Loucy (cell line): Measurements from ENCODE around the gene NADSYN1.

Experiments used
- EZH2phosphoT487 ChIP-seq: fragments of 200-600 bp; IDR thresholded peaks from 2 replicates; pipeline ENCODE4 v1.6.1; 2018; ENCODE audit warnings: antibody characterized with exemption, mild to moderate bottlenecking, moderate library complexity, borderline replicate concordance
- TF ChIP-seq, protein P1 (sequence below): fragments of 200-600 bp; sonication (generic); conservative IDR thresholded peaks from 2 replicates; pipeline ENCODE4 v1.5.1; 2014; ENCODE audit warnings: mild to moderate bottlenecking, antibody characterized with exemption, low read length

DNA sequence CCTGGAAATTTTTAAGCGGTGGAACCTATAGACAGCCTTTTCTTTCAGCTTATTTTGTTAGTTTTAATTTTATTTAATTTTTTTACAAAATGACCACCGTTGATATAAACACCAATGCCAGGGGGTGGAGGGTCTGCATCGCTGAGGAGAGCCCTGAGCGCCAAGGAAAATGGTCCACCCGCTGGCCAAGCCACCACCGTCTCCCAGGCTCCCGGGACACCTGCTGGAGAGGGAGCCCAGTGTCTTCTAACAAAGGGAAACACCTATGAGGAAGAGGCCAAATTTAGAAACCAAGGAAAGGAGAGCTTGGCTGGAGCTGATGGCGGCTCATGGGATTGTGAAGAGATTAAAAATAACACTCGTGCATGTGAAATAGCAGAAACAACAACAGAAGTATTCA lies 84.5 kb downstream of the NADSYN1 start:
- TF ChIP-seq, protein P1, sequence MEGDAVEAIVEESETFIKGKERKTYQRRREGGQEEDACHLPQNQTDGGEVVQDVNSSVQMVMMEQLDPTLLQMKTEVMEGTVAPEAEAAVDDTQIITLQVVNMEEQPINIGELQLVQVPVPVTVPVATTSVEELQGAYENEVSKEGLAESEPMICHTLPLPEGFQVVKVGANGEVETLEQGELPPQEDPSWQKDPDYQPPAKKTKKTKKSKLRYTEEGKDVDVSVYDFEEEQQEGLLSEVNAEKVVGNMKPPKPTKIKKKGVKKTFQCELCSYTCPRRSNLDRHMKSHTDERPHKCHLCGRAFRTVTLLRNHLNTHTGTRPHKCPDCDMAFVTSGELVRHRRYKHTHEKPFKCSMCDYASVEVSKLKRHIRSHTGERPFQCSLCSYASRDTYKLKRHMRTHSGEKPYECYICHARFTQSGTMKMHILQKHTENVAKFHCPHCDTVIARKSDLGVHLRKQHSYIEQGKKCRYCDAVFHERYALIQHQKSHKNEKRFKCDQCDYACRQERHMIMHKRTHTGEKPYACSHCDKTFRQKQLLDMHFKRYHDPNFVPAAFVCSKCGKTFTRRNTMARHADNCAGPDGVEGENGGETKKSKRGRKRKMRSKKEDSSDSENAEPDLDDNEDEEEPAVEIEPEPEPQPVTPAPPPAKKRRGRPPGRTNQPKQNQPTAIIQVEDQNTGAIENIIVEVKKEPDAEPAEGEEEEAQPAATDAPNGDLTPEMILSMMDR = no peak
- no peak for TF ChIP-seq EZH2phosphoT487
